ENCODE measurements around the gene MATR3.

The MATR3 gene

DNA sequence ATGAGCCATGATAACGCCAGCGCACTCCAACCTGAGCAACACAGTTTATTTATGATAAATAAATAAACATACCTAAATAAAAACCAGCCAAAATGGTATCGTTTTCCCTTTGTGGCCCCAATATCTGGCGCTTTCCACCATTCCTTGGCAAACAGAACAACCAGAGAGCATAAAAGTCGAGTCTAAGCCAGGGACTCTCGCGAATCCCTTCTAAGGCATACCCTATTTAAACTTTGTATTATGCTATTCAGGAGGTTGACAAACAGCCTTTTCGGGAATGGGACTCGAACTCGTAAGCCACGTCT is 386 bp upstream of the MATR3 start:
- TF ChIP-seq TAF1 (IDR thresholded peaks at IDR 0.05; ENCODE audit: borderline replicate concordance, insufficient read depth, low read length): no peak
- no peak for TF ChIP-seq POLR2AphosphoS5 (IDR thresholded peaks at IDR 0.05; ENCODE audit: low read depth, low read length)
- TF ChIP-seq, protein P1, sequence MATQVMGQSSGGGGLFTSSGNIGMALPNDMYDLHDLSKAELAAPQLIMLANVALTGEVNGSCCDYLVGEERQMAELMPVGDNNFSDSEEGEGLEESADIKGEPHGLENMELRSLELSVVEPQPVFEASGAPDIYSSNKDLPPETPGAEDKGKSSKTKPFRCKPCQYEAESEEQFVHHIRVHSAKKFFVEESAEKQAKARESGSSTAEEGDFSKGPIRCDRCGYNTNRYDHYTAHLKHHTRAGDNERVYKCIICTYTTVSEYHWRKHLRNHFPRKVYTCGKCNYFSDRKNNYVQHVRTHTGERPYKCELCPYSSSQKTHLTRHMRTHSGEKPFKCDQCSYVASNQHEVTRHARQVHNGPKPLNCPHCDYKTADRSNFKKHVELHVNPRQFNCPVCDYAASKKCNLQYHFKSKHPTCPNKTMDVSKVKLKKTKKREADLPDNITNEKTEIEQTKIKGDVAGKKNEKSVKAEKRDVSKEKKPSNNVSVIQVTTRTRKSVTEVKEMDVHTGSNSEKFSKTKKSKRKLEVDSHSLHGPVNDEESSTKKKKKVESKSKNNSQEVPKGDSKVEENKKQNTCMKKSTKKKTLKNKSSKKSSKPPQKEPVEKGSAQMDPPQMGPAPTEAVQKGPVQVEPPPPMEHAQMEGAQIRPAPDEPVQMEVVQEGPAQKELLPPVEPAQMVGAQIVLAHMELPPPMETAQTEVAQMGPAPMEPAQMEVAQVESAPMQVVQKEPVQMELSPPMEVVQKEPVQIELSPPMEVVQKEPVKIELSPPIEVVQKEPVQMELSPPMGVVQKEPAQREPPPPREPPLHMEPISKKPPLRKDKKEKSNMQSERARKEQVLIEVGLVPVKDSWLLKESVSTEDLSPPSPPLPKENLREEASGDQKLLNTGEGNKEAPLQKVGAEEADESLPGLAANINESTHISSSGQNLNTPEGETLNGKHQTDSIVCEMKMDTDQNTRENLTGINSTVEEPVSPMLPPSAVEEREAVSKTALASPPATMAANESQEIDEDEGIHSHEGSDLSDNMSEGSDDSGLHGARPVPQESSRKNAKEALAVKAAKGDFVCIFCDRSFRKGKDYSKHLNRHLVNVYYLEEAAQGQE (IDR thresholded peaks at IDR 0.05; ENCODE audit: insufficient read depth in 1 of 2, low read depth in 2 of 2, low read length in 2 of 2): no peak

DNA sequence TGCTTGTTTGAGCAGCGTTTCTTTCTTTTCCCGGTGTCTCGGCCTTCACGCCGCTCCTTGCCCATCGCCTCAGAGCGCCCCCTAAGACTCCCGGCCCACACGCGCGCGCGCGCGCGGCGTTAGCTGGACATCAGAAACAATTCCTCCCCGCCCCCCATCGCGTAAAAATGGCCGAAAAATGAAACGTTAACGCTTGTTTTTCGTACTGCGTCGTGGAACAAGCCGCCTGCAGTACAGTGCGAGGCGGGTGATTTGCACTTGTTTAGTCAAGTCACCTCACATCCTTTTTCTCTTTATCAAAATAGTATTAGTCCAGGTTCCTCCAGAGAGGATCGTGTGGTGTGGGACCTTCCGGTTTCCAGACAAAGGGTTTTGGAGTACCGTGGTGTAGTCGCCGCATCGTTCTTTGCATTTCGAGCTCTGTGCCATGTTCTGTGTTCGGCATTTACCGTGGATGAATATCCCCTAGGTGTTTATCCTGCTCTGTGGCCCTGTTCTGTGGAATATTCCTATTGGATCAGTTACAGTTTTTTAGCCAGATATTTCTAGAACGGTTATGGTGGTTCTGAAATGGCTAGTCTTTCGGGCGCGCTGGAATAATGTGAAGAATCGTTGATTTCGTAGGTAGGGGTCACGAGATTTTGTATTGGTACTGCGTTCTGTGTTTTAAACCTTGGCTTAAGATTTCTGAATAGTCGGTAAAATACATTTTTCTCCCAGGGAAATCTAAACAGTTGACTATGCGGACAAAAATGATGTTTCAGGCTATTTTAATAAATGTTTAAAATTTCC is 1.0 kb downstream of the MATR3 start:
- peak; percentile 67; the same call in 1 of the 2 replicates for TF ChIP-seq SIN3A (IDR thresholded peaks at IDR 0.05; ENCODE audit: borderline replicate concordance, insufficient read depth, low read length)
- no peak for TF ChIP-seq FOXP2 (optimal IDR thresholded peaks at IDR 0.05; ENCODE audit: borderline replicate concordance, extremely low read depth, extremely low read length, insufficient read depth)
- TF ChIP-seq, protein P1 (IDR thresholded peaks at IDR 0.05; ENCODE audit: insufficient read depth in 1 of 2, low read depth in 2 of 2, low read length in 2 of 2): 0 out of 4 replicates have a peak, but pooled peaks of 1 of the 2 experiments have one; percentile 31
- TF ChIP-seq POLR2AphosphoS5 (IDR thresholded peaks at IDR 0.05; ENCODE audit: low read depth, low read length): peak; percentile 46; the same call in 1 of the 2 replicates
- TF ChIP-seq TAF1 (IDR thresholded peaks at IDR 0.05; ENCODE audit: borderline replicate concordance, insufficient read depth, low read length): no peak; the same call in 1 of the 2 replicates

DNA sequence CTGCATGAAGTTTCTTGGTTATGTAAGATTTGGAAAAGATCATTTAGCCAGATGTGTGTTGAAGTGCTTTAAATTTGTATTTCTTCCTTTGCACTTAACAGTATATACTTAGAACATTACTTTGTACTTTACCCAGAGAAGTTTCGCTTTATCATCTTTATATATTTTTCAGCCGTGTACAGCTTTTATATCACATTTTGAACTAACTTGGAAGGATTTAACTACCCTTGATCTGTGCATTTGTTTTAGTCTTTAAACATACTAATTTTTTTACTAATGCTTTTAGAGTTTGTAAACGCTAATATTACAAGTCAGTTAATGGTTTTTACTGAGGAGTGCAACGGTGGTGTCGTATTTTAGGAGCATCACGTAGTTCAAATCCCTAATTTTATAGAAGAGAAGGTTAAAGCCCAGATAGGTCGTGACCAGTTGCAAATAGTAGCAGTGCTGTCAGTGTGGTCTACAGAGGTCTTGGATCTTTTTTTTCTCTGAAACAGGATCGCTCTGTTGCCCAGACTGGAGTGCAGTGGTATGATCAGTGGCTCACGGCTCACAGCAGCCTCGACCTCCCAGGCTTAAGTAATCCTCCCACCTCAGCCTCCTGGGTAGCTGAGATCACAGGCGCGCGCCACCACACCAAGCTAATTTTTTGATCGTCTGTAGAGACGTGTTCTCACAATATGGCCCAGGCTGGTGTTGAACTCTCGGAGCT is 2.0 kb downstream of the MATR3 start:
- no peak for TF ChIP-seq FOXP2 (optimal IDR thresholded peaks at IDR 0.05; ENCODE audit: borderline replicate concordance, extremely low read depth, extremely low read length, insufficient read depth)
- TF ChIP-seq POLR2AphosphoS5 (IDR thresholded peaks at IDR 0.05; ENCODE audit: low read depth, low read length): no peak
- TF ChIP-seq SIN3A (IDR thresholded peaks at IDR 0.05; ENCODE audit: borderline replicate concordance, insufficient read depth, low read length): no peak
- TF ChIP-seq, protein P1 (IDR thresholded peaks at IDR 0.05; ENCODE audit: insufficient read depth in 1 of 2, low read depth in 2 of 2, low read length in 2 of 2): no peak
- TF ChIP-seq TAF1 (IDR thresholded peaks at IDR 0.05; ENCODE audit: borderline replicate concordance, insufficient read depth, low read length): no peak

DNA sequence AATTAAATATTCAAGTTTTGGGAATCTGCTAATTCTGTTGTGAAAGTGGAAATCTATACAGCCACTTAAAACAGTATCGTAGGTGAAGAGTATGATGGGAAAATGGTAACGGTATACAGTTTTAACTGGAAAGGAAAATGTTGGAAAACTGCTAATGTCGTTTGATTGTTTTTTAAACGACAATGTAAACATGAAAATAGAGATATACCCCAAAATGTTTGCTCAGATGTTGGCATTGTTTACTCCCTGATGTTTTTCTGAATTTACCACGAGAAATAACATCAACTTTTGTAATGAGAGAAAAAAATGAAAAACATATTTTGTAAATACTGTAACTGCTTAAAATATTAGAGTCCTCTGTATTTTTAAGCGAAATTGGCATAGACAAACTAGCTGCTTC is 2.7 kb downstream of the MATR3 start:
- TF ChIP-seq FOXP2 (optimal IDR thresholded peaks at IDR 0.05; ENCODE audit: borderline replicate concordance, extremely low read depth, extremely low read length, insufficient read depth) (no peak), TAF1 (IDR thresholded peaks at IDR 0.05; ENCODE audit: borderline replicate concordance, insufficient read depth, low read length) (no peak), SIN3A (IDR thresholded peaks at IDR 0.05; ENCODE audit: borderline replicate concordance, insufficient read depth, low read length) (no peak), POLR2AphosphoS5 (IDR thresholded peaks at IDR 0.05; ENCODE audit: low read depth, low read length) (no peak)
- TF ChIP-seq, protein P1 (IDR thresholded peaks at IDR 0.05; ENCODE audit: insufficient read depth in 1 of 2, low read depth in 2 of 2, low read length in 2 of 2): no peak
